ENCODE data around the gene ZNF793.

DNA sequence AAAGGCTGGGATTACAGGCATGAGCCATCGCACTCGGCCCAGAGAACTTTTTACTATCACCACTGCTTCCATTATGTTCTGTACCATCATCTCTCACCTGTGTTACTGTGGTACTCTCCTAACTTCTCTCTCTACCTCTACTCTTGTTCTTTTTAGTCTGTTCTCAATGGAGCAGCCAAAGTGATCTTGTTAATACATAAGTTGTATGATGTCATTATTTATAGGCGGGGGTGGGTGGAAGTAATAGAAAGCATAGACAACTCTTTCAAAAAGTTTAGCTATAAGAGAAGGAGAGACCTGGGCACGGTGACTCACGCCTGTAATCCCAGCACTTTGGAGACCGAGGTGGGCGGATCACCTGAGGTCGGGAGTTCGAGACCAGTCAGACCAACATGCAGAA, 34.6 kb upstream of the ZNF793 start:
- TF ChIP-seq CTCF (IDR thresholded peaks at IDR 0.05) (no peak), POLR2A (IDR thresholded peaks at IDR 0.05) (no peak)
